Measurements from ENCODE around the gene ILDR2.

Gene ILDR2

DNA sequence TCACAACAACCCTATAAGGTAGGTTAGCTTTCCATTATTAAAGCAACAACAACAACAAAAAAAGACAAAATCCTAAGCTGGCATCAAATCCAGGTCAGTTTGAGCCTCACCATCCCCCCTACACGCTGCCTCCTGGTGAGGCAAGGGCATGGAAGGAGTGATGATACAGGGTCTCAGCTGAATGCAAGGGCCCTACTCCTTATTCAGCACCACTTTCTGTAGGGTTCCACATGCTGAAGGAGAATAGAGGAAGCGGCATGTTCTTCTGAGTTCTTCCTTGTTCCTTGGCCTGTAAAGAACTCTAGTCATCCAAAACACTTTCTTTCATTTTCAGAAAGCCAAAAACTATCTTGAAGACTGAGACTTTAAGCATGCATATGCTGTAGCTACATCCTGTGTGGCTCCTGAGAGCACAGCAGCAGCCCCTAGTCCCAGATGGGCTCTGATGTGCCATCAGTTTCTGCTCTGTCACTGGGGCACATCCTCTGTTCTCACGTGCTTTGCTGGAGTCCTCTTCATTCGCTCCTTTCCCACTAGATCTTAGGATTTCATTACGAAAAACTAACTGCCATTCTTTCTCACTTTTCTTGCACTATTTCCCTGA is 6.2 kb downstream of the ILDR2 start:
- Histone ChIP-seq H3K9me3 (ENCODE audit: control insufficient read depth, insufficient read depth, low read depth, low read length) (no peaks in the 10 kb centered on the region), H3K4me1 (ENCODE audit: control insufficient read depth, insufficient read depth, low read length) (no peaks in the 10 kb centered on the region), H3K4me3 (ENCODE audit: low read depth, low read length) (no peak overlapping the region), H3K36me3 (ENCODE audit: control insufficient read depth in 2 of 2, insufficient read depth in 1 of 2, low read length in 2 of 2) (no peaks in the 10 kb centered on the region), H3K27ac (ENCODE audit: extremely low read depth, low read depth, low read length) (no peak overlapping the region)
- POLR2A ChIA-PET, result interaction anchor here (0.8 kb wide), 1 partner anchor 251 kb away, joined by 3 read pairs; the partner anchor contains the start of gene POU2F1
- no peak for TF ChIP-seq ZNF341 (tag by site-specific recombination; IDR thresholded peaks at IDR 0.05; ENCODE audit: low read depth)
- TF ChIP-seq ZNF423 (tag by site-specific recombination; IDR thresholded peaks at IDR 0.05), result no peak
- TF ChIP-seq ZFP3 (tag by site-specific recombination; IDR thresholded peaks at IDR 0.05; ENCODE audit: low read depth), result no peak
- no peak for TF ChIP-seq SP2 (tag by site-specific recombination; IDR thresholded peaks at IDR 0.05)
- no peak for TF ChIP-seq ZNF791 (tag by site-specific recombination; IDR thresholded peaks at IDR 0.05)
- no peak for TF ChIP-seq YY1 (tag by site-specific recombination; IDR thresholded peaks at IDR 0.05)
- no peak for TF ChIP-seq ZNF155 (tag by site-specific recombination; IDR thresholded peaks at IDR 0.05)
- TF ChIP-seq ZNF146 (tag by site-specific recombination; IDR thresholded peaks at IDR 0.05), result no peak
- no peak for TF ChIP-seq ZNF148 (tag by site-specific recombination; IDR thresholded peaks at IDR 0.05; ENCODE audit: borderline replicate concordance)
- no peak for TF ChIP-seq ZNF221 (tag by site-specific recombination; IDR thresholded peaks at IDR 0.05; ENCODE audit: borderline replicate concordance)
- TF ChIP-seq TRIM28 (IDR thresholded peaks at IDR 0.05; ENCODE audit: borderline replicate concordance, low read length), result no peak
- no peak for TF ChIP-seq OVOL3 (tag by site-specific recombination; IDR thresholded peaks at IDR 0.05)
- no peak for TF ChIP-seq ZNF621 (tag by site-specific recombination; IDR thresholded peaks at IDR 0.05)
- TF ChIP-seq ZNF555 (tag by site-specific recombination; conservative IDR thresholded peaks at IDR 0.05), result no peak
- no peak for TF ChIP-seq ZBTB6 (tag by site-specific recombination; IDR thresholded peaks at IDR 0.05)
- no peak for TF ChIP-seq ZNF549 (tag by site-specific recombination; IDR thresholded peaks at IDR 0.05)
- TF ChIP-seq EGR2 (tag by site-specific recombination; IDR thresholded peaks at IDR 0.05; ENCODE audit: low read depth), result no peak
- TF ChIP-seq, protein P1, sequence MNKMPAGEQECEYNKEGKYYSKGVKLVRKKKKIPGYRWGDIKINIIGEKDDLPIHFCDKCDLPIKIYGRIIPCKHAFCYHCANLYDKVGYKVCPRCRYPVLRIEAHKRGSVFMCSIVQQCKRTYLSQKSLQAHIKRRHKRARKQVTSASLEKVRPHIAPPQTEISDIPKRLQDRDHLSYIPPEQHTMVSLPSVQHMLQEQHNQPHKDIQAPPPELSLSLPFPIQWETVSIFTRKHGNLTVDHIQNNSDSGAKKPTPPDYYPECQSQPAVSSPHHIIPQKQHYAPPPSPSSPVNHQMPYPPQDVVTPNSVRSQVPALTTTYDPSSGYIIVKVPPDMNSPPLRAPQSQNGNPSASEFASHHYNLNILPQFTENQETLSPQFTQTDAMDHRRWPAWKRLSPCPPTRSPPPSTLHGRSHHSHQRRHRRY (tag by site-specific recombination; IDR thresholded peaks at IDR 0.05), result no peak
- TF ChIP-seq YY2 (tag by site-specific recombination; IDR thresholded peaks at IDR 0.05), result no peak
- TF ChIP-seq ZIC2 (tag by site-specific recombination; IDR thresholded peaks at IDR 0.05), result no peak
- CTCF ChIA-PET, result interaction anchor here (0.6 to 1.0 kb wide), 3 partner anchors 59 to 98 kb away, joined by 3 to 6 read pairs (median 3); no protein-coding TSS in a partner anchor

GRCh38 chr1:166960858-166961474 is 14.4 kb downstream of the ILDR2 start:
- H3K9me3 ChIP-seq (ENCODE audit: control insufficient read depth, insufficient read depth, low read depth, low read length), result no peaks in the 10 kb centered on the region
- H3K4me3 ChIP-seq (ENCODE audit: low read depth, low read length), result no peak overlapping the region
- peaks cover 6% of the 10 kb centered on the region; the same call in 1 of the 2 replicates for H3K4me1 ChIP-seq (ENCODE audit: control insufficient read depth, insufficient read depth, low read length)
- no peak overlapping the region for H3K27ac ChIP-seq (ENCODE audit: extremely low read depth, low read depth, low read length)
- CTCF ChIA-PET, result interaction anchor here (1.4 kb wide), 1 partner anchor 97 kb away, joined by 4 read pairs; no protein-coding TSS in a partner anchor
- POLR2A ChIA-PET, result no interaction called here
- H3K36me3 ChIP-seq (ENCODE audit: control insufficient read depth in 2 of 2, insufficient read depth in 1 of 2, low read length in 2 of 2), result no peaks in the 10 kb centered on the region
- TF ChIP-seq ZNF585B (tag by site-specific recombination; IDR thresholded peaks at IDR 0.05) (no peak), ZNF600 (tag by site-specific recombination; IDR thresholded peaks at IDR 0.05) (no peak), ZBTB26 (tag by site-specific recombination; optimal IDR thresholded peaks at IDR 0.05) (no peak), ZNF416 (tag by site-specific recombination; IDR thresholded peaks at IDR 0.05) (no peak), ZNF202 (tag by site-specific recombination; IDR thresholded peaks at IDR 0.05; ENCODE audit: borderline replicate concordance) (no peak), BCL6B (tag by site-specific recombination; IDR thresholded peaks at IDR 0.05) (no peak), ZNF624 (tag by site-specific recombination; IDR thresholded peaks at IDR 0.05) (no peak), ZNF701 (tag by site-specific recombination; IDR thresholded peaks at IDR 0.05) (no peak), ZNF514 (tag by site-specific recombination; IDR thresholded peaks at IDR 0.05) (no peak), SP3 (tag by site-specific recombination; IDR thresholded peaks at IDR 0.05) (no peak)

All from HEK293 (cell line).